8988T (cell line): ENCODE measurements around the gene FCHSD1.
"Not testable (repeated sequence)": the region's sequence is repeated elsewhere in the genome, so short reads cannot be mapped to it uniquely, and the experiment has no call there.

Experiments
- DNase-seq: peaks from one replicate; pipeline ENCODE4 v3.0.0; 2011

Gene FCHSD1

DNA sequence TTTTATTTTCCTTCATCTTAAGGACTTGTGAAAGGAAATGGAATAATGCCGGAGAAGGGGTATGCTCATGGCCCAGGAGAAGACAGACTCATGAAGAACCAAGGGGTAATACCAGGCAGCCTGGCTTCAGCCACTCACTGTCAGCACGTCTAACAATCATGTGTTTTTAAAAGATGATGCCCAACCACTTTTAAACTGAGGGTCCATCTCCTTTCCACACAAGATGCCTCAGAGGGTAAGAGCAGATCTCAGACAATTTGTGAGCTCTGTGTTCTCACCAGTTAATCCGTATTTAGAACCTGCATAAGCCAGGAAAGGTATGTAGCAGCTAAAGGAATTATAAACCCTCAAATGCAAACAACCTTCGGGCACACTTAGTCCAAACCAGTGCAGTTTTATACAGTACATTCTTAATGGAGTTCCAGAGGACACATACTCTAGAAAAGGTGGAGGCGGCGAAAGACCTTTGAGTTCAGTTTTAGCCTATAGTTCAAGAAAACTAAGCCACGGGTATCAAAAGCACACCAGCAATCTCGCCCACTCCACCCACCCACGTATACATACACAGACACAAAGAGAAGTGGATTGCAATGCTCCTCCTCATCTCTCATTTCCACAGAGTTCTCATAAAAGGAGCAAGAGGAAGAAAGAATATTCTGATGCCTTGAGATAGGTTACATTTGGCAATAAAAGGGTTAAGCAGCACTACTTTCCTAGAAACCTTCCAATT lies 35.1 kb downstream of the FCHSD1 start:
- no peak for DNase-seq

DNA sequence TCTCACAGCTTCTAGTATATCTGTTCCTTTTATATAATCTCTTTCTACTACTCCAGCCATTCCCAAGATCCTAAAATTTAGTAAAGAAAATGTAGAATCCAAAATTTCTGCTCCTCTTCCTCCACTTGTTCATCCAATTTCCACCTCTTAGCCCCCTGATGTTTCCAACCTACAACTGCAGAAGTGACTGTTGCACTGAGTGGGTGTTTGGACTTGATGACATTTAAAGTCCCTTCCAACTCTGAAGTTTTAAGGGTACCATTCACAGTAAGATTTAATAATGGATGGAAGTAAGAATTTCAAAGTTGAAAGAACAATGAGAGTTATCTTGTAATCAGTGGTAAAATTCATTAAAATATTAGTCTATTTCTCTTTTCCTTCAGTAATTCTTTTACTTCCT lies 37.9 kb downstream of the FCHSD1 start:
- no peak for DNase-seq

DNA sequence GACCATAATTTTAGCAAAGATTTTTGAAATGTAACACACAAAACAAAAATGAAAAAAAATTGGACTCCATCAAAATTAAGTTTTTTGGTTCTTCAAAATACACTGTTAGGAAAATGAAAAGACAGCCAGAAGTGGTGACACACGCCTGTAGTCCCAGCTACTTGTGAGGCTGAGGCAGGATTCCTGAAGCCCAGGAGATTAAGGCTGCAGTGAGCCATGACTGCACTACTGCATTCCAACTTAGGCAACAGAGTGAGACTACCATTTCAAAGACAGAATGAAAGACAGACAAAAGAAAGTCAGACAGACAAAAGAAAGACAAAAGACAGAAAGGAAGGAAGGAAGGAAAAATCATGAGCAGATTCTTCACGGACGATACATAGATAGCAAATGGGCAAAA lies 39.9 kb downstream of the FCHSD1 start:
- DNase-seq, result no peak

DNA sequence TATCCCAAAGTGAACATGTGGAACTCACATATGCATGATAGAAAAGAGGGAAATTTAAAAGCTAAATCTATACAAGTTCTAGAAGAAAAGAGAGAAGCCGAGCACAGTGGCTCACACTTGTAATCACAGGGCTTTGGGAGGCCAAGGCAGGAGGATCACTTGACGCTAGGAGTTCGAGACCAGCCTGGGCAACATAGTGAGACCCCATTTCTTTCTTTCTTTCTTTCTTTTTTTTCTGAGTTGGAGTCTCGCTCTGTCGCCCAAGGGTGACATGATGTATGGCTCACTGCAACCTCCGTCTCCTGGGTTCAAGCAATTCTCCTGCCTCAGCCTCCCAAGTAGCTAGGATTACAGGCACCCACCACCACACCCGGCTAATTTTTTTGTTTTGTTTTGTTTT lies 41.3 kb downstream of the FCHSD1 start:
- not testable (repeated sequence) for DNase-seq

DNA sequence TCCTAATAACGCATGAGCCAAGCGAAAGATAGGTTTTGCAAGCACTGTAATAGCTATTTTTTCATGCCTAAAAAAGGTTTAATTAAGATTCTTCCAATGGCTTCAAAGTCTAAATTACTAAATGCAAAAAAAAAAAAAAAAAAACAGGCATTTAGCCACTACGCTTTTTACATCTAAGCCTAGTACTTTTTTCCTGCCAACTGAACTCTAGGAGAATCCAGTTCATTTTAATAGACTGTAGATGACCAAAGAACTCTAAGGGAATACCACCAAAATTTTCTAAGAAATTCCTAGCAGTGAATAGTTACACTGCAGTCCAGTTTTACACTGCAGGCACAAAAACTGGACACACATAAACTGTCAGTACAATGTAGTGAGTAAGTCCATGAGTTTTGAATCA lies 42.2 kb downstream of the FCHSD1 start:
- no peak for DNase-seq

DNA sequence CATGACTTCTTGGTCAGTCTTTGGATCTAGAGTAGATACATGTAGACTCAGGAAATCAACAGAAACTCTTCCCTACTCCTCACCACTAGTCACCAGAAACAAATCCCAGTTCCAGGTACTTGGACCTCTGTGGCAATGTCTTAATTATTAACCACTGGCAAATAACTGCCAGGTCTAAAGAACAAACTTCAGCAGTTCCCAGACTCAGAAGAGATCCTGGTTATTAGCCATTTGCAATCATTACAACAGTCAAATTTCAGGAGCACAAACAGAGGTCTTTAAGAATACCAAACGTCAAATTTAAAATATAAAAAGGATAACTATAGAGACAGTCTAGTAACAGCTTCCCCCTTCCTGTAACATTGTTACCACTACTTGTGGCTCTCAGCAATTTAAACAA lies 42.7 kb downstream of the FCHSD1 start:
- no peak for DNase-seq

DNA sequence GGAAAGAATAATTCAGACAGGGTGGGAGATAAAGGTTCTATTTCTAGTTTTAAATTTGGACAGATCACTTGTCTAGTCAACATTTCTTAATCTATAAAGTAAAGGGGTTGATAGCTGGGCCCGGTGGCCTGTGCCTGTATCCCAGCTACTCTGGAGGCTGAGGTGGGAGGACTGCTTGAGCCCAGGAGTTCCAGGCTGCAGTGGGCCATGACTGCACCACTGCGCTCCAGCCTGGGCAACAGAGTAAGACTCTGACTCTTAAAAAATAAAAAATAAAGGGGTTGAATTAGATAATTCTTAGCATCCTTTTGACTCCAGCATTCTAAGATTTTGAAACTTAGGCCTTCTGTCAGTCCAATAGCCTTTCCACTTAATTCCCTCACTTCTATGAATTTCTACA lies 43.2 kb downstream of the FCHSD1 start:
- DNase-seq, result no peak

DNA sequence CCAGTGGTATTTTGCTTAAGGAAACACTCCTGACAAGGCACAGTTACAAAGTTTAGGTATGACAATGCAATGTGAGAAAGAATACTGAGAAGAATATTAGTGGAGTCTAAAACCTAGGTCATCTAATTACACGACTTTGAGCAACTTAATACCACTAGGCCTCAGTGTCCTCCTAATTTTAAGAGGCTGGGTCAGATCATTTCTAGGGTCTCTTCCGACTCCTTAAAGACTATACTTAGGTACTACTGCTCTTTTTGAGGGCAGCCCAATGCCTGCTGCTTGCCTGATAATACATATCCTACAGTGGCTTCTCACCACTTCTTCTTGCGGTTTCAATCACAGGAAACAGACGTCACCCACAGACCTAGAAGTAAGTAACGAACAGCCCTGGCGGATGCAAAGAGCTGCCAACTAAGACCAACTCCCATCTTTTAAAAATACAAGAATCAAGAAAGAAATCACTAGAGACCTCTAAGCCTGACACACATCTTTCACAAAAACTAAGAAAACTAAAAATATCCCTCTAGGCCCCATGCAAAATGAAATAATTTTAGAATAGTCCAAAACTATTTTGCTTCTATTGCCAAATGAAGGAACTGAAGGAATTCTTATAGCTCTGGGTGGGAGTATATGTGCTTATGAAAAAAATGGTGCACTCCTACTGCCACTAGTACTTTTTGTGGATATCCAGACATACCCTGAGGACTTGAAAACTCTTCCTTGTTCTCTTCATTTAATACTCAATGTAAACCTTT lies 45.5 kb downstream of the FCHSD1 start:
- DNase-seq, result no peak

DNA sequence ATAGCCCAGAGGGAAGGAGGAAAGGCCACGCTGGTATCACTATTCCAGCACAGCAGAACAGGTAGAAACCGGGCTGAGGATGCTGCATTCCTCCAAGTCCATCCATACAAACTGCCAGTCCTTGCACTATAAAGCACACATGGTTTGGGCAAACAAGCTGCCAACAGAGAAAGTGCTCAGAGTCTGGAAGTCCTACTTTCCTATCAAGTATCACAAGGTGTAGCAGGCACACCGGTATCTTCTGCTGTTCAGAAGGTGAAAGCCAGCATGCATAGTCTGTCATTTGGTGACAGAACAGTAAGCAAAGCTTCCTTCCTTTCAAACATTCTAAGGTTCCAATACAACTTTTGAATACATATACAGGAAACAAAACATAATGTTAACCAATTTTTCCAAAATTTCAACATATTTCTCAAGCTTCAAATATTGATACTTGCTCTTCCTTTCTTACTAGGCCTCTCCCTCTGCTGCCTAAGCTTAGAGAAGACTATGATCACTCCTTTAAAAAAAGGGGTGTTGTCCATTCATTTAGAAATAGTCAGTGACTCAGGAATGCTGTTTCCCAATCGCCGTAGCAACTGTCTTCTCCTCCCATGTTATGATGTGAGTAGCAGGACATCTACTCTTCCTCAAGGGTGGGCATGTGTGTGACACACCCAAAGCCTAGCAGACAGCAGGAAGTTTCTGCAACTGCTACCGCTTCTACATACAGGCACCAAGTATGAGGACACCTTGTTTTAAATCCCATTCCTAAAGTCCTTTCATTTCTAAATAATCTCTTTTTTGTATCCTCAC lies 47.1 kb downstream of the FCHSD1 start:
- DNase-seq, result peak; percentile 24

DNA sequence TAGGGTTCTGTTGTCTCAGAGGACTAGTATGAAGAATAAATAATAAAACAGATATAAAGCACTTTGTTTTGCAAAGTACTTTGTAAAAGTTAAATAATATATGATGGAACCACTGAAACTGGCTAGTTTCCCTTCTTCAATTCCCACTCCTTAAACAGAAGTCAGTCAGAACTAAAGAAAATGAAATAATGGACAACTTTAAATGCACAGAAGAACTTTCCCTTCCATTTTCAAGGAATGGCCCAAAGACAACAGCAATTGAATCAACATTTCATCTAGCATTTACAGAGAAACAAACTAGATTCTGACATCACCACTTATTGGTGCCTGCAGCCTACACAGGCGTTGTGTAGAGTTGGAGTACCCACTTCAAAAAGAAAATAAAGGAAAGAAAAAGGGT lies 48.6 kb downstream of the FCHSD1 start:
- DNase-seq, result no peak

DNA sequence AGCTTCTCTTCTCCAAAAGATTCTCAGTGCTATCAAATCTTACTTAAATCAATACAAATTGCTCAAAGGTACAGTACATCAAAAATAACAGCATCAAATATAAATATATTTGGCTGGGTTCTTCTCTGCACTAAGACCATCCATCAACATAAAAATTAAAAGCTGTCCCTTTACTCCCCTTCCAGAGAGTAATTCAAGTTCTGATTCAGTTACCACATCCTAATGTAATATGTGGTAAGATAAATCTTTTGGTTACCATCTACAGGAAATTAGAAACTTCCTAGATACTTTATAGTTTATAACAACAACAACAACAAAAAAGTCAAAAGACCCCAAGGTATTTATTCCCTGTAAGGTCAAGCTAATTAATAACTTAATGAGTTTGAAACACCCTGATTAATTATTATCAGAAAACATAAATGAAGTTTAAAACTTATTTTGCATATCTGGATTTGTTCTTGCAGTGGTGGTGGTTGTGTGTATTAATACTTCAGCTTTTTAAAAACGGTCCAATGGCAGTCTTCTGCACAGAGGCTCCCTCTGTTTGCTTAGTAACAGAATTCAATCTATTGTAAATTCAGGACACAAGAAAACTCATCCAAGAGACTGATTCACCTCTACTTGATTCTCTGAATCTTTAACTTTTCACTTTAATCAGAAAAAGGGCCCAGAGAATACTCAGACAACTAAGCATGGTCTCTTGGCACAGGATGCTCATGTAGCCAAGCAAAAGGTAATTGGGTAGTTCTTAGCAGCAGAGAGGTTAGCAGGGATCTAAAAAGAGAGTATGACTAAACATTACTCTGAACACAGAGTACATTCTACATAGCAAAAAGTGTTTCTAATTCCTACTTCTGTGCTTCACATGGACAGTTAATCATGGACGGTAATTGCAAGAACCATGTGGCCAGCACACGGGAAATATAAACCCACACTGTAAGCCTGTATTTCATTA lies 52.5 kb downstream of the FCHSD1 start:
- no peak for DNase-seq

DNA sequence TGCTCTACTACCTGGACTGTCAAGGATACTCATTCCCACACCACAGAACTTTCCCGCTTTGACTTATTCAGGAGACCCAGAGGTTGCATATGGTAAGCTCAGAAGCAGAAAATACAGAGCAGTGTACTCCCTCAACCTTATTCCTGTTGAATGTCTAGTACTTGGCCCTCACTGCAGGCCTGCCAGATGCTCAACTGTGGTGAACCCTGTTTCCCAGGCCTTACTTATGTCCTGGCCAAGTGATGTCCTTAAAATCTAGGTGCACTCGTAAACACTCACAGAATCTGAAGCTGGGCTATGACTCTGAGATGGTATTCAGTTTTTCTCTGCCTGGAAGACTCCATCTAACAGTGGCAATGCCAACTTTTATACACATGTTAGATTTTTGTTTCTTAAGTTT lies 53.4 kb downstream of the FCHSD1 start:
- no peak for DNase-seq

DNA sequence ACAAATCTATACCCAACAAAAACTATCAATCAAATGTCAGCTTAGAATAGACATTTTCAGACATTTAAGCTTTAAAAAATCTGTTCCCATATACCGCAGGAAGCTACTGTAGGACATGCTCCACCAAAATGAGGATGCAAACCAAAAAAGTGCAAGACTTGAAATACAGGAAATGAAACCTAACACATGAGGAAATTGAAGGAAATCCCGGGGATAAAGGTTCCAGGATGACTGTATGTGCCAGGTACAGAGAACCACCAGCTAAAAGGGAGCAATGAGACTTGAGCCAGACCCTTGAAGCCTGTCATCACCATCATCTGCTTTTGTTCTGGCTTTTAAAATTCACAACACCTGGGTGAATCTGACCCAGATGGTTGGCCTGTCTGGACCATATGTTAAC lies 53.8 kb downstream of the FCHSD1 start:
- no peak for DNase-seq

DNA sequence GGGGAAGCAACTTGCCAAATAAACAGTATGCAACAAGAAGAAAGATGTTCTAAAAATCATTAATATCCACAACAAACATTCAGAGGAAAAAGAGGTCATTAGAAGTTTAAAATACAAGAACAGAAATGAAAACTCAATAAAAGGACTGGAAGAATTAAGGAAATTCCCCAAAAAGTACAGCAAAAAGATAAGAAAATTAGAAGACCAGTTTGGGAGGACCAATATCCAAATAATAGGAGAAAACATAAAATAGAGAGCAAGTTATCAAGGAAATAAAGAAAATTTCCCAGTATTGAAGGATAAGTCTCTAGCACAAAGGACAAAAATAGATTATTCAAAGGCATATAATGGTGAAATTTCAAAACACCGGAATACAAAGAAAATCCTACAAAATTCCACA lies 54.4 kb downstream of the FCHSD1 start:
- DNase-seq, result no peak

DNA sequence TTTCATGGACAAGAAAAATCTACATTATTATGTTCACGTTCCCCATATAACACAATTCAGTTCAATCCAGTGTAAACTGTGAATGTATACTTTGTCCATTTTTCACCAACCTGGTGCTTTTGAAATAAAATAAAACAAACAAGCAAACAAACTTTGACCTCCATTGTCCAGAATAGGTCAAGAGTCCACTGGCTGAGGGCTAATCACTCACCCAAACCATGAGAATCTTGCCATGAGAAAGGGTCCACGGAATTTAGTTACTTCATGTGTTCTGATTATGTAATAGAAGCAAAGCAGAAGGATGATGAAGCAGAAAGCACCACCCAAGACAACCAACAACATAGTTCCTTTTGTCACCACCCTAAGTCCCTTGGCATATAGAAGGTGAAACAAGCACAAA lies 61.1 kb downstream of the FCHSD1 start:
- no peak for DNase-seq
